C4-2B (cell line): ENCODE results near the gene DYDC1.

Experiments used
- H3K27ac ChIP-seq: fragments of 450-650 bp; 2 replicates; pipeline ENCODE4 v1.5.1; 2017
- ZFX ChIP-seq: fragments of 450-650 bp; IDR thresholded peaks from 2 replicates; pipeline ENCODE4 v1.6.1; 2017
- TF ChIP-seq, protein P1 (sequence below): fragments of 450-650 bp; conservative IDR thresholded peaks from 2 replicates; pipeline ENCODE4 v1.5.1; 2017; ENCODE audit warnings: mild to moderate bottlenecking

The DYDC1 gene

DNA sequence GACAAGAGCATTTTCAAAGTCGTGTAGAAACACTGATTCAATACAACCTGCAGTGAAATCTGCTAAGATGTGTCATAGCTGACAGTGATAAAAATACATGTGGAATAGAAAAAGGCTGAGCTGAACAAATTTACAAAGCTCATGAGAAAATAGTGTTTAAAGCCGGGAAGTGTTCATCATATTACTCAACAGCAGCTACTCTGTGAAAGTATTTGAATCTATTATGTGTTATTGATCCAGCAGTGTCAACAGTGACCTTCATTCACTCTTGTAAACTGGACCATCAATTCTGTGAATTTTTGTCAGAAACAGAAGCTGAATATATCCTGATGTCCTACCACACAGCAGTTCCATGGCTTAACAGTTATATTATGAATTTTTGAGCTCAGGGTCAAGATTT, 11.6 kb downstream of the DYDC1 start:
- no peak overlapping the region for H3K27ac ChIP-seq
- TF ChIP-seq, protein P1, sequence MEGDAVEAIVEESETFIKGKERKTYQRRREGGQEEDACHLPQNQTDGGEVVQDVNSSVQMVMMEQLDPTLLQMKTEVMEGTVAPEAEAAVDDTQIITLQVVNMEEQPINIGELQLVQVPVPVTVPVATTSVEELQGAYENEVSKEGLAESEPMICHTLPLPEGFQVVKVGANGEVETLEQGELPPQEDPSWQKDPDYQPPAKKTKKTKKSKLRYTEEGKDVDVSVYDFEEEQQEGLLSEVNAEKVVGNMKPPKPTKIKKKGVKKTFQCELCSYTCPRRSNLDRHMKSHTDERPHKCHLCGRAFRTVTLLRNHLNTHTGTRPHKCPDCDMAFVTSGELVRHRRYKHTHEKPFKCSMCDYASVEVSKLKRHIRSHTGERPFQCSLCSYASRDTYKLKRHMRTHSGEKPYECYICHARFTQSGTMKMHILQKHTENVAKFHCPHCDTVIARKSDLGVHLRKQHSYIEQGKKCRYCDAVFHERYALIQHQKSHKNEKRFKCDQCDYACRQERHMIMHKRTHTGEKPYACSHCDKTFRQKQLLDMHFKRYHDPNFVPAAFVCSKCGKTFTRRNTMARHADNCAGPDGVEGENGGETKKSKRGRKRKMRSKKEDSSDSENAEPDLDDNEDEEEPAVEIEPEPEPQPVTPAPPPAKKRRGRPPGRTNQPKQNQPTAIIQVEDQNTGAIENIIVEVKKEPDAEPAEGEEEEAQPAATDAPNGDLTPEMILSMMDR: no peak
- no peak for TF ChIP-seq ZFX

- no peak overlapping the region for H3K27ac ChIP-seq
- TF ChIP-seq, protein P1: no peak
- no peak for TF ChIP-seq ZFX
These were observed 12.3 kb downstream of the DYDC1 start for GRCh38 chr10:80344276-80344675.

DNA sequence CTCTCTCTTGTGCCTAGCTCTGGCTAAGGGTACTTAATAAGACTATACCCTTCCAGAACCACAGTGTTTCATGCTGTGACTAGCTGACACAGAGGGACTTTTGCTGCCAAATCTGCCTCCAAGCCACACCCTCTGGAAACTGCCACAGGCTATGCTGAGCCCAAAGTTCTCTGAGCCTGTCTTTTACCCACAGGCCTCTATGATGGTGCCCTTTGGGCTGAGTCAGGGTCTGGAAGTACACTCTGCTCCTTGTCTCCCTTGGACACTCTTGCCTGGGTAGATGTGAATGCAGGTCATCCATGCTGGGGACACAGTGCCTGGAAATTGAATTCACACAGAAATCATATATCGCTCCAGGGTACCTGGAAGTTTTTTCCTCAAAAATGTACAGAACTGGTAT, 22.6 kb downstream of the DYDC1 start:
- TF ChIP-seq, protein P1: no peak
- no peak for TF ChIP-seq ZFX
- H3K27ac ChIP-seq: no peak overlapping the region

DNA sequence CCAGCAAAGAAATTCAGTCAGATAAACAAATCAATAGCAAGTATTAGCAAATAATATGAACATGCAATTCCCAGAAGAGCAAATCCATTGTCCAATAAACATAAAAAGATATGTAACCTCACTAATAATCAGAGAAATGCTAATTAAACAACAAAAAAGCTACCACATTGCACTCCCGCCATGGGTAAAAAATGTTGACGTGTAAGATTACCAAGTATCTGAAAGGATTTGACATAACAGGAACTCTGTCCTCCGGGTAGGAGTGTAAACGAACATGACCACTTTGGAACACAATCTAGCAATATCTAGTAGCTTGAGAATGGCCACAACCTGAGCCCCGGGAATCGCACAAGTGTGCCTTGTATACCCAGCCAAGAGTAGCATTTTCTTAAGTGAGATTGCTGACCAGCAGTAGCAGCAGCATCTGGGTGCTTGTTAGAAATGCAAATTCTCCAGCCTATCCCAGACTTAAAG, 31.6 kb downstream of the DYDC1 start:
- TF ChIP-seq, protein P1: no peak
- no peak for TF ChIP-seq ZFX
- no peak overlapping the region for H3K27ac ChIP-seq

GRCh38 chr10:80324086-80324485, 32.5 kb downstream of the DYDC1 start:
- TF ChIP-seq, protein P1: no peak
- no peak for TF ChIP-seq ZFX
- H3K27ac ChIP-seq: no peak overlapping the region

DNA sequence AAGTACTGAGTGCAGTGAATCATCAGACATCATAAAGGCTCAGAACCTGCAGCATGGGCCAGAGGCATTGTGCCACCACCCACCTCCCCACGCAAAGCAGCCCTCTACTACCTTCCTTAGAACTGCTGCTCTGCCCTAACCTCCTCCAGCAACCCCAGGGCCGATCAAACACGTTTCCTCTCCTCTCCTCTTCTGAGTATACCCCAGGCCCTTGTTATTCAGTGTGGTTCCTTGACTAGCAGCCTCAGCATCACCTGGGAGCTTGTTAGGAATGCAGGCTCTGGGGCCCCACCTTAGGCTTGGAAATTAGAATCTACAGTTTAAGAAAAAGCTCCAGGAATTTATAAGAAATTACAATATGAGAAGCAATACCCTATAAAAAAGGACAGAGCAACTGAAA, 33.2 kb downstream of the DYDC1 start:
- no peak for TF ChIP-seq ZFX
- TF ChIP-seq, protein P1: no peak

GRCh38 chr10:80322711-80323110, 33.8 kb downstream of the DYDC1 start:
- no peak for TF ChIP-seq ZFX
- TF ChIP-seq, protein P1: no peak
- no peak overlapping the region for H3K27ac ChIP-seq

More for the DNA sequence above, 33.2 kb downstream of the DYDC1 start:
- H3K27ac ChIP-seq: no peak overlapping the region
